NB4 (cell line): ENCODE measurements around the gene DCHS2.

Experiments
- MYC ChIP-seq: IDR thresholded peaks from 2 replicates; pipeline ENCODE4 v1.6.1; 2011; ENCODE audit warnings: low read depth, low read length
- POLR2A ChIP-seq: IDR thresholded peaks from 2 replicates; pipeline ENCODE4 v1.6.1; 2011; ENCODE audit warnings: mild to moderate bottlenecking; ENCODE audit not compliant: insufficient read length; ENCODE audit errors: extremely low read depth
- TF ChIP-seq, protein P1 (sequence below): IDR thresholded peaks from 2 replicates; pipeline ENCODE4 v1.6.1; 2011; ENCODE audit warnings: low read depth, low read length
- TF ChIP-seq, protein P2 (sequence below): IDR thresholded peaks from one replicate; pipeline ENCODE4 v1.5.1; 2012; ENCODE audit warnings: low read depth, low read length

DNA sequence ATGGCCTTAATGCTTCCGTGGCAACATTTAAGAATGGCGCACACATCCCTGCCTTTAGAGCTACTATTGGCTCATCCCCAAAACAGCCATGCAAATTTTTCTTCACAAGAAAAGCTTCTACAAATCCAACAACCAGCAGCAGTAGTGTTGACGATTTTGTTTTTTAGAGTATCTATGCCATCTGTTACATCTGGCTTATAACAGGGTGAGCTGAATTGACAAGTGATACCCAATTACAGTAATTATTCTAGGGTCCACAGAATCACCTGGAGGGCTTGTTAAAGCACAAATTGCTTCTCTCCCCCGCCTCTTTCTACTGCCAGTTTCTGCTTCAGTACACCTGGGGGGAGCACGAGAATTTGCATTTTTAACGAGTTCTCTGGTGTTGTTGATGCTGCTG is 34.1 kb downstream of the DCHS2 start:
- TF ChIP-seq, protein P1, sequence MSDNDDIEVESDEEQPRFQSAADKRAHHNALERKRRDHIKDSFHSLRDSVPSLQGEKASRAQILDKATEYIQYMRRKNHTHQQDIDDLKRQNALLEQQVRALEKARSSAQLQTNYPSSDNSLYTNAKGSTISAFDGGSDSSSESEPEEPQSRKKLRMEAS = no peak
- TF ChIP-seq, protein P2, sequence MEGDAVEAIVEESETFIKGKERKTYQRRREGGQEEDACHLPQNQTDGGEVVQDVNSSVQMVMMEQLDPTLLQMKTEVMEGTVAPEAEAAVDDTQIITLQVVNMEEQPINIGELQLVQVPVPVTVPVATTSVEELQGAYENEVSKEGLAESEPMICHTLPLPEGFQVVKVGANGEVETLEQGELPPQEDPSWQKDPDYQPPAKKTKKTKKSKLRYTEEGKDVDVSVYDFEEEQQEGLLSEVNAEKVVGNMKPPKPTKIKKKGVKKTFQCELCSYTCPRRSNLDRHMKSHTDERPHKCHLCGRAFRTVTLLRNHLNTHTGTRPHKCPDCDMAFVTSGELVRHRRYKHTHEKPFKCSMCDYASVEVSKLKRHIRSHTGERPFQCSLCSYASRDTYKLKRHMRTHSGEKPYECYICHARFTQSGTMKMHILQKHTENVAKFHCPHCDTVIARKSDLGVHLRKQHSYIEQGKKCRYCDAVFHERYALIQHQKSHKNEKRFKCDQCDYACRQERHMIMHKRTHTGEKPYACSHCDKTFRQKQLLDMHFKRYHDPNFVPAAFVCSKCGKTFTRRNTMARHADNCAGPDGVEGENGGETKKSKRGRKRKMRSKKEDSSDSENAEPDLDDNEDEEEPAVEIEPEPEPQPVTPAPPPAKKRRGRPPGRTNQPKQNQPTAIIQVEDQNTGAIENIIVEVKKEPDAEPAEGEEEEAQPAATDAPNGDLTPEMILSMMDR = no peak
- TF ChIP-seq MYC (no peak), POLR2A (no peak)
